HCT116 (cell line): Measurements from ENCODE around the gene STARD8. TPM values are rescaled to one million over a fixed set of nuclear protein-coding genes. Genes with fewer than 3 reads are reported as not detected.

Experiments
- ATAC-seq: fragments of 200-7000 bp; cut with Tn5 transposase; 2 replicates; pipeline ENCODE4 v1.9.1; 2020; ENCODE audit warnings: mild to moderate bottlenecking, moderate library complexity
- BruUV-seq: library from RNA; stranded (reverse); fragments of 400-500 nt; replicated peaks from 2 replicates; lab custom pipeline; 2021; lab: Mats Ljungman, UMichigan
- CTCF ChIA-PET: fragments of 300-600 bp; sonication (Branson Sonifier 250); formaldehyde crosslinking; loops from one replicate; lab custom pipeline; 2021; ENCODE audit warnings: antibody characterized with exemption; lab: Charles Lee
- POLR2A ChIA-PET: fragments of 300-600, 350-600 bp; sonication (Branson Sonifier 250); formaldehyde crosslinking; loops from one replicate; lab custom pipeline; 2021; ENCODE audit warnings: antibody characterized with exemption; lab: Charles Lee
- RAD21 ChIA-PET, 2 experiments: fragments of 300-600 bp; sonication (Branson Sonifier 250); formaldehyde crosslinking; loops; one replicate each; lab custom pipeline; 2023; ENCODE audit warnings: low total read pairs in 2 of 2; ENCODE audit not compliant: uncharacterized antibody in 2 of 2, unreplicated experiment in 2 of 2, low non-redundant PET in 1 of 2; lab: Charles Lee
- DNase-seq: peaks from one replicate; pipeline ENCODE4 v3.0.0-alpha.2; 2010; ENCODE audit warnings: low read depth, low spot score
- H2AFZ ChIP-seq: fragments of 200-600 bp; shearing (Covaris generic), sonication (generic); 2 replicates; pipeline ENCODE4 v1.6.1; 2017; ENCODE audit warnings: low read depth, mixed run types, mixed read lengths, antibody characterized with exemption, low read length; ENCODE audit not compliant: poor library complexity, severe bottlenecking
- H3K27ac ChIP-seq: 2 replicates; pipeline ENCODE4 v1.5.1; 2012; ENCODE audit warnings: low read depth, low read length
- H3K27me3 ChIP-seq: fragments of 200-600 bp; sonication (generic); 2 replicates; pipeline ENCODE4 v1.6.1; 2016; ENCODE audit warnings: mixed run types, low read length, mixed read lengths; ENCODE audit not compliant: insufficient read depth
- H3K36me3 ChIP-seq, 2 experiments: fragments of 200-500 bp in 1 of 2; fragments of 200-600 bp in 1 of 2; sonication (Bioruptor generic) in 1 of 2; sonication (generic) in 1 of 2; 2 replicates each; pipeline versions ENCODE4 v1.5.1 to v1.6.1; 2014 to 2016; ENCODE audit warnings: low read length in 2 of 2, inconsistent platforms in 1 of 2, mixed read lengths in 1 of 2, mixed run types in 1 of 2; ENCODE audit not compliant: insufficient read depth in 2 of 2, control insufficient read depth in 1 of 2
- H3K4me1 ChIP-seq, 2 experiments: fragments of 200-600 bp in 1 of 2; sonication (generic) in 1 of 2; 2 replicates each; pipeline versions ENCODE4 v1.5.1 to v1.6.1; 2012 to 2017; ENCODE audit warnings: low read length in 2 of 2, inconsistent platforms in 1 of 2, mild to moderate bottlenecking in 1 of 2, mixed read lengths in 1 of 2, mixed run types in 1 of 2, moderate library complexity in 1 of 2; ENCODE audit not compliant: insufficient read depth in 2 of 2, control insufficient read depth in 1 of 2
- H3K4me2 ChIP-seq: fragments of 200-600 bp; sonication (generic); 2 replicates; pipeline ENCODE4 v1.6.1; 2017; ENCODE audit warnings: mixed run types, low read length, mixed read lengths
- H3K4me3 ChIP-seq, 2 experiments: fragments of 200-600 bp in 1 of 2; sonication (generic) in 1 of 2; replicated peaks in 1 of 2; 2 replicates each; pipeline ENCODE4 v1.5.1; 2011 to 2016; ENCODE audit warnings: low read length in 2 of 2, control low read depth in 1 of 2, low read depth in 1 of 2, mild to moderate bottlenecking in 1 of 2, mixed read lengths in 1 of 2, mixed run types in 1 of 2
- H3K79me2 ChIP-seq: fragments of 200-600 bp; sonication (generic); 2 replicates; pipeline ENCODE4 v1.6.1; 2017; ENCODE audit warnings: mild to moderate bottlenecking, mixed run types, low read length, moderate library complexity, mixed read lengths; ENCODE audit not compliant: insufficient read depth
- H3K9ac ChIP-seq: fragments of 200-600 bp; sonication (generic); 2 replicates; pipeline ENCODE4 v1.6.1; 2016; ENCODE audit warnings: low read length, mixed read lengths
- H3K9me2 ChIP-seq: fragments of 200-600 bp; sonication (generic), shearing (Covaris generic); 2 replicates; pipeline ENCODE4 v1.6.1; 2017; ENCODE audit warnings: mixed run types, mild to moderate bottlenecking, moderate library complexity; ENCODE audit not compliant: insufficient read depth
- H3K9me3 ChIP-seq, 2 experiments: fragments of 200-500 bp in 1 of 2; fragments of 200-600 bp in 1 of 2; sonication (Bioruptor generic) in 1 of 2; sonication (generic) in 1 of 2; 2 replicates each; pipeline ENCODE4 v1.6.1; 2014 to 2017; ENCODE audit warnings: low read length in 2 of 2, mixed read lengths in 2 of 2, inconsistent platforms in 1 of 2, low read depth in 1 of 2, mild to moderate bottlenecking in 1 of 2, mixed run types in 1 of 2, moderate library complexity in 1 of 2; ENCODE audit not compliant: control insufficient read depth in 1 of 2, insufficient read depth in 1 of 2
- H4K20me1 ChIP-seq: fragments of 200-600 bp; sonication (generic), shearing (Covaris generic); 2 replicates; pipeline ENCODE4 v1.6.1; 2017; ENCODE audit warnings: mixed run types, mild to moderate bottlenecking, moderate library complexity; ENCODE audit not compliant: insufficient read depth
- CBX3 ChIP-seq: IDR thresholded peaks from 2 replicates; pipeline ENCODE4 v1.6.1; 2012; ENCODE audit warnings: low read depth
- CEBPB ChIP-seq: IDR thresholded peaks from 2 replicates; pipeline ENCODE4 v1.6.1; 2012; ENCODE audit warnings: low read depth
- ELF1 ChIP-seq: IDR thresholded peaks from 2 replicates; pipeline ENCODE4 v1.6.1; 2012; ENCODE audit warnings: low read depth, borderline replicate concordance
- JUND ChIP-seq: IDR thresholded peaks from 2 replicates; pipeline ENCODE4 v1.6.1; 2012
- MAX ChIP-seq: IDR thresholded peaks from 2 replicates; pipeline ENCODE4 v1.6.1; 2012
- POLR2A ChIP-seq: IDR thresholded peaks from 2 replicates; pipeline ENCODE4 v1.7.0; 2011; ENCODE audit warnings: borderline replicate concordance; ENCODE audit not compliant: insufficient read depth, insufficient read length; ENCODE audit errors: extremely low read depth
- POLR2AphosphoS5 ChIP-seq: IDR thresholded peaks from 2 replicates; pipeline ENCODE4 v1.6.1; 2011; ENCODE audit warnings: mild to moderate bottlenecking, low read depth, low read length, moderate library complexity
- RAD21 ChIP-seq: IDR thresholded peaks from 2 replicates; pipeline ENCODE4 v1.6.1; 2012; ENCODE audit warnings: low read depth, mild to moderate bottlenecking
- SIN3A ChIP-seq: IDR thresholded peaks from 2 replicates; pipeline ENCODE4 v1.6.1; 2012; ENCODE audit warnings: low read depth
- SP1 ChIP-seq: IDR thresholded peaks from 2 replicates; pipeline ENCODE4 v1.6.1; 2012; ENCODE audit warnings: low read depth
- SRF ChIP-seq: IDR thresholded peaks from 2 replicates; pipeline ENCODE4 v1.6.1; 2012; ENCODE audit warnings: low read depth
- TCF7L2 ChIP-seq: IDR thresholded peaks from 2 replicates; pipeline ENCODE4 v1.7.0; 2011; ENCODE audit warnings: borderline replicate concordance, inconsistent platforms; ENCODE audit not compliant: insufficient read depth, insufficient read length; ENCODE audit errors: extremely low read depth
- YY1 ChIP-seq: IDR thresholded peaks from 2 replicates; pipeline ENCODE4 v1.6.1; 2011; ENCODE audit warnings: low read length, low read depth, moderate library complexity, mild to moderate bottlenecking; ENCODE audit not compliant: insufficient replicate concordance; ENCODE audit errors: extremely low read depth
- ZFX ChIP-seq: fragments of 450-650 bp; IDR thresholded peaks from 2 replicates; pipeline ENCODE4 v1.6.1; 2017
- intact Hi-C: fragments of 100-400 bp; cut with micrococcal nuclease; formaldehyde crosslinking; loops from 2 replicates; pipeline ENCODE4 v1.10.0; 2022
- total RNA-seq: library from RNA; stranded (reverse); gene quantifications from one replicate; pipeline ENCODE4 v1.2.1, GENCODE V29; 2021; ENCODE audit not compliant: unreplicated experiment
- TF ChIP-seq, protein P1 (sequence below): IDR thresholded peaks from 2 replicates; pipeline ENCODE4 v1.6.1; 2012

The STARD8 gene
- total RNA-seq, 1 experiment from 2014 or later: 5.4 TPM

DNA sequence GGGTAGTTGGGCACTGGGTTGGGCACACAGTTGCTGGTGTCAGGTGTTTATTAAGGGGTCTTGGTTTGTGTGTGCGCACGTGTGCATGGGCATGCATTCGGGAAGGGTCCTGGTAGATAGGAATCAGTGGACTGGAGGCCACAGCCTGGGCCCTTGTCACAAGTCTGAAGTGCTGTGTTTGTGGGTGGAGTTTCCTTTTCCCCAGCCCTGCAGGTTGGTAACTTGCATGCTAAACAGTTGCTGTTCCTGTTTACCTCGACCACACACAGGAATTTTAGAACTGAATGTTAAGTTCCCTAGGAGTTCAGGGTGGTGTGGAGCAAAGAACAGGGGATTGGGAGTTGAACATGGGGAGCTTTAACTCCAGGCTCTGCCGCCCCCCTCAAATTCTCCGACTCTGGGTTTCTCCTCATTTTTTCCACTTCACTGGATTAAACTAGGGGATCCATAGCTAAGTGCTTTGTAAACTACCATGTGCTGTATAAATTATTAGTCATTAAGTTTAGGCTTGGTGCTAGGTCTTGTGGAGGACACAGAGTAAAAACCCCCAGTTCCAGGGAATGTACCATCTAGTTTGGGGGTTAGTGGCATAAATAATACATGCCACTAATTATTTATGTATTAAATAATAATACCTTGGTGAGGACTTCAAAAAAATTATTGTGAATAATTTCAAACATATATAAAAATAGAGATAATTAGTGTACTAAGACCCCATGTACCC lies 49.0 kb downstream of the STARD8 start:
- Histone ChIP-seq H3K4me2 (no peak overlapping the region), H3K27me3 (no peaks in the 10 kb centered on the region), H3K4me1 (no peaks in the 10 kb centered on the region), H3K4me3 (no peak overlapping the region), H3K9me3 (no peaks in the 10 kb centered on the region), H2AFZ (no peak overlapping the region), H3K27ac (no peak overlapping the region), H3K79me2 (no peaks in the 10 kb centered on the region), H4K20me1 (no peaks in the 10 kb centered on the region), H3K36me3 (no peaks in the 10 kb centered on the region), H3K9ac (no peak overlapping the region), H3K9me2 (no peaks in the 10 kb centered on the region)
- ChIA-PET POLR2A (no interaction called here), CTCF (no interaction called here), RAD21 (no interaction called here)
- no TSS peak for BruUV-seq
- no peak for ATAC-seq
- intact Hi-C loops: no loop called here
- DNase-seq: no peak
- TF ChIP-seq POLR2A (no peak), YY1 (no peak), SRF (no peak), SP1 (no peak), CEBPB (no peak)

- no peak overlapping the region for H2AFZ ChIP-seq
- TF ChIP-seq, protein P1, sequence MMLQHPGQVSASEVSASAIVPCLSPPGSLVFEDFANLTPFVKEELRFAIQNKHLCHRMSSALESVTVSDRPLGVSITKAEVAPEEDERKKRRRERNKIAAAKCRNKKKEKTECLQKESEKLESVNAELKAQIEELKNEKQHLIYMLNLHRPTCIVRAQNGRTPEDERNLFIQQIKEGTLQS: no peak
- no peak for TF ChIP-seq MAX
- TF ChIP-seq POLR2AphosphoS5: no peak
- no peak for TF ChIP-seq CBX3
- no peak for TF ChIP-seq YY1
- TF ChIP-seq SP1: no peak
- TF ChIP-seq TCF7L2: no peak
- no peak for TF ChIP-seq SIN3A
- no peak for TF ChIP-seq ZFX
- TF ChIP-seq RAD21: no peak
- TF ChIP-seq JUND: no peak
- no peak for TF ChIP-seq ELF1
- no peak for TF ChIP-seq SRF
- TF ChIP-seq POLR2A: no peak
- TF ChIP-seq, all 23 proteins: peak for 0
- CTCF ChIA-PET: no interaction called here
- no peaks in the 10 kb centered on the region for H4K20me1 ChIP-seq
- intact Hi-C loops: no loop called here
- no TSS peak for BruUV-seq
- POLR2A ChIA-PET: no interaction called here
- H3K4me1 ChIP-seq: no peaks in the 10 kb centered on the region
- no peaks in the 10 kb centered on the region for H3K36me3 ChIP-seq
- no peak overlapping the region for H3K4me3 ChIP-seq
- no peak overlapping the region for H3K4me2 ChIP-seq
- H3K9me2 ChIP-seq: no peaks in the 10 kb centered on the region
- H3K9me3 ChIP-seq: no peaks in the 10 kb centered on the region
- RAD21 ChIA-PET: no interaction called here
- no peaks in the 10 kb centered on the region for H3K27me3 ChIP-seq
- no peak for DNase-seq
- no peak overlapping the region for H3K9ac ChIP-seq
- ATAC-seq: no peak
- no peaks in the 10 kb centered on the region for H3K79me2 ChIP-seq
- no peak overlapping the region for H3K27ac ChIP-seq
These were observed 49.6 kb downstream of the STARD8 start for GRCh38 chrX:68697036-68697435.
